HG02840 (cell line): Measurements from ENCODE around the gene MECP2.
"Not testable (repeated sequence)": the region's sequence is repeated elsewhere in the genome, so short reads cannot be mapped to it uniquely, and the experiment has no call there.

Source experiments
- ATAC-seq: cut with Tn5 transposase; IDR thresholded peaks from one replicate; pipeline ENCODE4 v1.9.1; 2021; ENCODE audit warnings: mild to moderate bottlenecking, moderate library complexity, moderate number of reproducible peaks; ENCODE audit not compliant: unreplicated experiment, low FRiP score

Gene MECP2

DNA sequence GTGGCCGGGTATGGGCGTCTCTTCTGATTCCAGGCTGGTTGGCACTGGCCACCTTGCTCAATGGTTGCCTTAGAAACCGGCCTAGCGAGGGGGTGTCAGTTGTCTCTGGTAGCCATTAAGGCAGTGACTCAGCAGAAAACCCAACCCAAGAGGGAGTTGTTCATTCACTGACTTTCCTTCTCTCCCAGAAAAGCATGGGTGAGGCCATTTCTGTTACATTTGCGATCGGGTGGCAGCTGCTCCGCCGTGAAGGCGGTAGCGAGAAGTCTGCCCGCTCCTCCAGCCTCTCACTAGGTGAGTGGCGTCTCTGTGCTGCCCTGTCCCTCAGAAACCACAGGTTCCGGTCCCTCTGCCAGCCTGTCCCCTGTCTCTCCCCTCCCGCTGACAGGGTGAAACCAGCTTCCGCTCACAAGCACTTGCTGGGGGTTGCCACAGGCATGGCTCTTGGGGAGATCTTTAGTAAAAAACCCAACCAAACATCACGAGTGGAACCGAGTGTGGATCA is 95.2 kb downstream of the MECP2 start:
- ATAC-seq: no peak

DNA sequence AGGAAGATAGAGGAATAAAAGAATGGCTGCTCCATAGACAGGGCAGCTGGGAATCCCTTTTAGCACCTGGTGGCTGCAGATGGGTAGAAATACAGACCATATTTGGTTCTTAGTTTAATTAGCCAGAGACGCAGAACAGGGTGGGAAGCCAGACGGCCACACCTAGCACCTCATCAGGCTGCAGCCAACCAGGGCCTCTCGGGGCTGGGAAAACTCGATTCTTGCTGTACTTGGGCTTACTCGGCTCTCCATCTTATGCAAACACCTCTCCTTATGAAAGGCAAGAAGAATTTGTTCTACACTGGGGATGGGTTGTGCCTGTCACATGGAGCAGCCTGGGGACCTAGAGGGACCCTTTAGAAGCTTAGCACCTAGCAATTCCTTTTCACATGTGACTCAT is 97.5 kb downstream of the MECP2 start:
- ATAC-seq: no peak

DNA sequence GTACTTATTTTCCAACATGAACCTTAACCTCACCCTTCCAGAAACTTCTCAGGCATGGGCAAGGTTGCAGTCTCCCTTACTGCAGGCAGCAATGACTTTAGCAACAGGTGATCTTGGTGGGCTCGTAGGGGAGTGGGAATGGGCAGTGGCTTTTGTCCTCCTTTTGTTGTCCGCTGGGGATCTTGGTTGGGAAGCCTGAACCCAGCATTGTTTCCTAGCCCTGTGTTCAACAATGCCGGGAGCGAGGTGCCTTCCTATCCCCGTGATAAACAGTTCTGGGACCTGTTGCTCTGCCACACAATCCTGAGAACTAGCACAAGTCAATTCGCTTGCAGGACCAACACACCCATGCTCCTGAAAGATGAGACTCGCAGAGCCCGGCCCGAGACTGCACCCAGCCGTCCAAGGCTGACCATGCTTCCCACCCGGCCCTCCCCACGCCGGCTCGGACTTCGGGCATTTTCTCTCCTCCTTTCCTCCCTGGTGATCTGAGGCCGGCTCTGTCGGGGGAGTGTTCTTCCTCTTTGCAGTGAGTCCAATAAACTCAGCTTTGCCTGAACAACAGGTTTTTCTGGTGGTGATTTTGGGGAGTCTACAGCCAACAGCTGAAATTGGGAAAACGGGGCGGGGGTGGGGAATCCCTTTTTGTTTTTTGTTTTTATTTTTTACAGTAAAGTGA is 98.0 kb downstream of the MECP2 start:
- no peak for ATAC-seq

DNA sequence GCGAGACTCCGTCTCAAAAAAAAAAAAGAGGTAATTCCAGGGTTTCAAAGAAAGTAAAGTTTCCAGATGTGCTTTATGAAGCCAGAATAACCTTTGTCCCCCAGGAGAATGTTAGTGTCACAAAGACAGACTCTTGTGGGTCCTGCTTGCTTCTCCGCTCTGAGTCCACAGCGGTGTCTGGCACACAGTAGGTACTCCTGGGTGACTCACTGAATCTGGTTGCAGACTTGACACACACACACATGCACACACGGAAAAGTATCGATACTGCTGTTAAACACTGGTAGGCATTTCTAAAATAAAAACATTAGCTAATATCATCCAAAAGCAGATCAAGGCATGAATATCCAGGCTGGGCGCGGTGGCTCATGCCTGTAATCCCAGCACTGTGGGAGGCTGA is 102.0 kb downstream of the MECP2 start:
- ATAC-seq: no peak

DNA sequence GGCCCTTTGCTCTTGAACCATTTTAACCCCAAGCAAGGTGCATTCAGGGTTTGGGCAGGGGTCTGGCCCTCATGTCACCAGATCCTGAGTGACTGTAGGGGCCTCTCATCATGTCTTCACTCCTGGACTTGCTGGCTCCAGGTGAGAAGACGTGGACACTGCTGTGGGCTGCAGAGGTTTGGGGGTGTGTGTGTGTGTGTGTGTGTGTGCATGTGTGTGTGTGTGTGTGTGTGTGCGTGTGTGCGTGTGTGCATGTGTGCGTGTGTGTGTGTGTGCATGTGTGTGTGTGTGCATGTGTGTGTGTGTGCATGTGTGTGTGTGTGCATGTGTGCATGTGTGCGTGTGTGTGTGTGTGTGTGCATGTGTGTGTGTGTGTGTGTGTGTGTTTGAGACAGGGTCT is 103.1 kb downstream of the MECP2 start:
- ATAC-seq: not testable (repeated sequence)

DNA sequence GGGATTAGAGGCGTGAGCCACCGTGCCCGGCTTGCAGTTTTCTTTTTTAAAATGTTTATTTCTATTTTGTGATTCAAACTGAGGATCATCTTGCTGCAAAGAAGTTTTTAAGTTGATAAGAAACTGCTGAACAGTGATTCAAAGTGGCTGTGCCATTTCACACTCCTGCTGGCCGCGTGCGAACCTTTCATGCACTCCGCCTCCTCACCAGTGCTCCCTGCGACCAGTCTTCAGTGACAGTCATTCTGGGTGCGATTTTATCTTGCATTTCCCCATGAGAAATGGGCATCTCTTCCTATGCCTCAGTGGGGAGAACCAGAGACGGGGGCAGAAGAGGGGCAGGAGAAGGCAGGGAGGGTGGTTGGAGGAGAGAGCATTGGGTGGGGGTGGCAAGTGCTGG is 103.5 kb downstream of the MECP2 start:
- no peak for ATAC-seq

DNA sequence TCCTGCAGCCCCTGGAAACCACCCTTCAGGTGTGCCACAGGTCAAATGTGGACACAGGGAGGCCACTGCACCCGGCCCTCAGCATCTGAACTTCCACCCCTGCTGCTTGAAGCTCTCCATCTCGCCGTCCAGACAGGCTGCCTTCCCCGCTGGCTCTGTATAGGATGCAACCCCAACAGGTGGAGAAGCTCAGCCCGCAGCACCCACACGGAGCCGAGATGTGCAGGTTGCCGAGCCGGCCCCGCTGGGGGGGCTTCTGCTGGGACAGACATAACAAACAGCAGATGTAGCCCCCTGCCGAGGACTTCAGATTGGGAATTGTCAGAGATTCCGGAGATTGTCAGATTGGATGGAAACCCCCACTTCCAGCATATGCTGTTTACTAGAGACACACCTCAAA is 104.4 kb downstream of the MECP2 start:
- no peak for ATAC-seq

DNA sequence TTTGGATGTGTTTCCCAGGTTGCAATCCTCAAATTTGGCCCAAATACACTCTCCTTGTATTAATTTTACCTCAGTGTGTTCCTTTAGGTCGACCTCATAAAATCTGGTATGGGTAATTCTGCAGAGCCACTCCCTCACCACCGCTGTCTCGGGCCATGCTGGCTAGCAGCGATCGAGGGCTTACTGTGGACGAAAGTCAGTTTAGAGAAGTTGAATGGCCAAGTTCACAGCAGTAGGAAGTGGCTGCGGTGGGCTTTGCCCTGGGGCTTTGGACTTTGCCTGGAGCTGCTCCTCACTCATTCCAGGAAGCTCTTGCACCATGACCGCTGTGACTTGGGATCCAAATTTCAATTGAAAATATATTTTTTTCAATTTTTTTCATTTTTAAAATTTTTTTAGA is 105.3 kb downstream of the MECP2 start:
- ATAC-seq: no peak

DNA sequence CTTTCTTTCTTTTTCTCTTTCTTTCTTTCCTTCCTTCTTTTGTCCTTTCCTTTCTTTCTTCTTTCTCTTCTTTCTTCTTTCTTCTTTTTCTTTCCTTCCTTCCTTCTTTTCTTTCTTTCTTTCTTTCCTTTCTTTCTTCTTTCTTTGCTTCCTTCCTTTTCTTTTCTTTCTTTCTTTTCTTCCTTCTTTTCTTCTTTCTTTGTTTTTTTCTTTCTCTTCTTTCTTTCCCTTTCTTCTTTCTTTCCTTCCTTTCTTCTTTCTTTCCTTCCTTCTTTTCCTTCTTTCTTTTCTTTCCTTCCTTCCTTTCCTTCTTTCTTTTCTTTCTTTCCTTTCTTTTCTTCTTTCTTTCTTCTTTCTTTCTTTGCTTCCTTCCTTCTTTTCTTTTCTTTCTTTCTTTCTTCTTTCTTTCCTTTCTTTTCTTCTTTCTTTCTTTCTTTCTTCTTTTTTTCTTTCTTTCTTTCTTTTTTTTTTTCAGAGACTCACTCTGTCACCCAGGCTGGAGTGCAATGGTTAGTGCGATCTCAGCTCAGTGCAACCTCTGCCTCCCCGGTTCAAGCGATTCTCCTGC is 106.4 kb downstream of the MECP2 start:
- ATAC-seq: no peak

DNA sequence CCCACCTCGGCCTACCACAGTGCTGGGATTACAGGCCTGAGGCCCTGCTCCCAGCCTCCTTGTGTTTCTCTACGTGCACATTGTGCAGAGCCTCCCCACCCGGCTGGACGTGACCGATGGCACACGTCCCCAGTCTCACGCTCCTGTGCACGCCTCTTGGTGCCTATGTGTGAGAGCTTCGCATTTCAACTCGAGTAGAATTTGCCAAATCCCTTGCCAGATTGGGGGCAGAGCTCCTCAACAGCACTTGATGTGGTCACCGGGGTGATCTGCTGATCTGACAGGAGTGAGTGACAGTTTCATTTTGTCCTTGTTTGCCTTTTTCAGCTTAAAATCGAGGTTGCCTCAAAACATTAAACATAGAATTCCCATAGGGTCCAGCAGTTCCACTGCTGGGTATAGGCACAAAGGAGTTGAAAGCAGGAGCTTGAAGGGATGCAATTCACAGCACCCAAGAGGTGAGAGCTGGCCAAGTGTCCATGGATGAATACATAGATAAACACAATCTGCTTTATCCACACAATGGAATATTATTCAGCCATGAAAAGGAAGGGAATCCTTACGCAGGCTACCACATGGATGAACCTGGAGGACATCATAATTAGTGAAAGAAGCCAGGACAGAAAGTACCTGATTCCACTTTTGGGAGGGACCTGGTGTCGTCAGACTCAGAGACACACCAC is 107.4 kb downstream of the MECP2 start:
- no peak for ATAC-seq

DNA sequence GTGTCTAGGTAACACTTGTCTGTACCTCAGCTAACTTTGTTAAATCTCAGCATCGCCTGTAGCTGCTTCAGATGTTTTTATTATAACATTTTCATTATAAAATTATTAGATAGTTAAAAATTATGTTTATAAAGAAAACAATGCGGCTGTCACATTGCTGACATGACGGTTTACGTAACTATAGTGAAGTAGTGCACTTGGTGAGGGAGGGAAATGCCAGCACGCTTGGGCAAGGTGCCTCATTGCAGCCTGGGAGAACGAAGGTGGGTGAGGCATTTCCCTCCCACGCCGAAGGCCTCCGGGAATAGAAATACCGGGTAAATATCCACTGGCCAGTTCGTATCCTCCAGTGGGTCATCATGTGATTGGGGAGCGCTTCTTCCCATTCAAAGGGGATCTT is 109.0 kb downstream of the MECP2 start:
- no peak for ATAC-seq

DNA sequence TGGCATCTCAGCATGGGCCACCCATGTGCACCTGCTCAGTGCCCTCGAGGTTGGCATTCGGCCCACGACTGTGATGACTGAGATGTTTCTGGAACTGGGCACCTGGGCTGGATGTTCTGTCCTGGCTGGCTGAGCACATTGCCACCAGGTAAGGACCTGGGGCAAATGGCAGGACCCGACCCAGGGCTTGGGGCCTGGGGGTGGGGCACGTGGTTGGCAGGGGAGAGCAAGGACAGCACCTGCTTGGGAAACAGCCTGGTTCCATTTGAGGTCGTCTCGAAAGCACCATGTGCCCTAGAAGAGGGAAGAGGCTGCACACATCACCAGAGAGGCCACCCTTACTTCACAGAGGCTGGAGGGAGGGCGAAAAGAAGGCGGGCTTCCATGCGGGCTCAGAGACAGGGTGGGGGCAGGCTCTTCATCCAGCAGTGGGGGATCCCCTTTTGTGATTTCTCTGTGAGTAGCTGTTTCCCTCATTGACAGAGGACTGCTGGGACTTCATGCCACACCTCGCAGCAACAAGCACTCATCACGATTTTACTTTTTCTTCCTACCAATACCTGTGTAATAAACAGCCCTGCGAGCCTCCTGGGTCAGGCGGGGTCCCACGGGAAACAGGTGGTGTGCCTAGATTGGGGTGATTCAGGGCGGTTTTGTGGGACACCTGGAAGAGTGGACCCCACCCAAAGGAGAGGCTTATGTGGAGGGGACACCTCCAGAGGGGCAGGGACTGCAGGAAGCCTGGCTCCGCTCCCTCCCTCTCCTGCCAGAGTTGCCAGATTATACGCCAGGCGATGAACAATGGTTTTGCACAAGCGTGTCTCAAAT is 113.0 kb downstream of the MECP2 start:
- no peak for ATAC-seq

DNA sequence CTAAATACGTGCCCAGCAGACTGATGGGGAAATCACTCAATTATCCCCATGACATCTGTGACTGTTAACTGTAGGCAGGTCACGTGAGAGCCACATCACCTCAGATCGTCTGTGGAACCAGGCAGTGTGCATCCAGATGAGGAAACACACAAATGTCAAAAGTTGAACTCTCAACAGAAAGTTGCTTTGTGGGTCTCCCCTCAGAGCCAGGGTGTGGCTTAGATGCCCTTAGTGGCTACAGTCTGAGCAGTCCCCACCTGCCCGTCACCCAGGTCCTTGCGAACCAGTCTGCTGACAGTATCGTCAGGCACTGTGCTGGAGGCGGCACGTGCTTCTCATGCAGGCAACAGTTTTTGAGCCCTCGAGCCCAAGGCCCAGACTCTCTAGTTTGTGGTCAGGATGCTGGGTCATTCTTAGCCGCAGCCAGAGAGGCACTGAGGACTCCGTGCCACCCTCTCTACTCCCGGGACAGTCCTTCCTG is 114.2 kb downstream of the MECP2 start:
- ATAC-seq: no peak

DNA sequence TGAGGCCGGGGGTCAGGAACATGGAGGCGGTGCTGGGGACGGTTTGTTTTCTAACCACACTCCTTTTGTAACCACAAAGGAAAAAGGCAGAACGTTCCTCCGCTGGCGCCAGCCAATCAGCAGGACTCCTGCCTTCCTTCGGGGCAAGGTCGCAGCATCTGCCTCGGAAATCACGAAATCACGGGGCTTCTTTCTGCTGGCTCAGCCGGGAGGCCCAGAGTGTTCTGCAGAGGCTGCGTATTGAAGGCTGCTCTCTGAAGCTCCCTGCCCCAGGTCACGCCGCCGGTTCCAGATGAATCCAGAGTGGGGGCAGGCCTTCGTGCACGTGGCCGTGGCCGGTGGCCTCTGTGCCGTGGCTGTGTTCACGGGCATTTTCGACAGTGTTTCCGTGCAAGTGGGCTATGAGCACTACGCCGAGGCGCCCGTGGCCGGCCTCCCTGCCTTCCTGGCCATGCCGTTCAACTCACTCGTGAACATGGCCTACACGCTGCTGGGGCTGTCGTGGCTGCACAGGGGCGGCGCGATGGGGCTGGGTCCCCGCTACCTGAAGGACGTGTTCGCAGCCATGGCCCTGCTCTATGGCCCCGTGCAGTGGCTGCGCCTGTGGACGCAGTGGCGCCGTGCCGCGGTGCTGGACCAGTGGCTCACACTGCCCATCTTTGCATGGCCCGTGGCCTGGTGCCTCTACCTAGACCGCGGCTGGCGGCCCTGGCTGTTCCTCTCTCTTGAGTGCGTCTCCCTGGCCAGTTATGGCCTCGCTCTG is 115.6 kb downstream of the MECP2 start:
- no peak for ATAC-seq

DNA sequence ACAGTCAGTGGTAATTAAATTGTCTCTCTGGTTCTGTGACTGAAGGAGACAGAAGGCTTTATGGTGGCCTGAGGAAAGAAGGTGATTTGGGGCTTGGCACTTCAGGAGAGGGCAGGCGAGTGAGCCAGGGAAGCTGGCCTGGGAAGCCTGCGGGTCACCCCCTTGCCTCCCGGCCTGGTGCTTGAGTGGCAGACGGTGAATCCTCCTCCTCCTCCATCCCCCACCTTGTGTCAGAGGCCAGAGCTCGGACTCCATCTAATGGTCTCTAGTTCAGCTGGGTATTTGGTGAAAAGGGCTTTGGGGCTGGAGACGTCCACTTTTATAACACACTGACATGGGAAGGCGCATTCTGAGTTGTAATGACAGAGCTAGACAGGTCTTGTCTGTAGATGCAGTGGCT is 116.3 kb downstream of the MECP2 start:
- ATAC-seq: no peak

DNA sequence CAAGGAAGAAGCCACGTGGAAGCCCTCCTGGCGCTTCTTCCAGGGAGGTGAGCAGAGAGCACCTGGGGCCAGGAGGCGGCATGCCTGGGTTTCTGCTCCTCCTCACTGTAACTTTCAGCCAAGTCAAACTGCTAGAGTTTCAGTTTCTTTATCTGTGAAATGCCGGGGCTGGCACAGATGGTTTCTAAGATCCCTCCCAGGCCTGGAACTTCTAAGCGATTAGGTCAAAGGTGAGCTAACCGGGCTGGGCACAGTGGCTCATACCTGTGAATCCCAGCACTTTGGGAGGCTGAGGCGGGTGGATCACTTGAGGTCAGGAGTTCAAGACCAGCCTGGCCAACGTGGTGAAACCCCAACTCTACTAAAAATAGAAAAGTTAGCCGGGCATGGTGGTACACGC is 117.1 kb downstream of the MECP2 start:
- ATAC-seq: not testable (repeated sequence)

DNA sequence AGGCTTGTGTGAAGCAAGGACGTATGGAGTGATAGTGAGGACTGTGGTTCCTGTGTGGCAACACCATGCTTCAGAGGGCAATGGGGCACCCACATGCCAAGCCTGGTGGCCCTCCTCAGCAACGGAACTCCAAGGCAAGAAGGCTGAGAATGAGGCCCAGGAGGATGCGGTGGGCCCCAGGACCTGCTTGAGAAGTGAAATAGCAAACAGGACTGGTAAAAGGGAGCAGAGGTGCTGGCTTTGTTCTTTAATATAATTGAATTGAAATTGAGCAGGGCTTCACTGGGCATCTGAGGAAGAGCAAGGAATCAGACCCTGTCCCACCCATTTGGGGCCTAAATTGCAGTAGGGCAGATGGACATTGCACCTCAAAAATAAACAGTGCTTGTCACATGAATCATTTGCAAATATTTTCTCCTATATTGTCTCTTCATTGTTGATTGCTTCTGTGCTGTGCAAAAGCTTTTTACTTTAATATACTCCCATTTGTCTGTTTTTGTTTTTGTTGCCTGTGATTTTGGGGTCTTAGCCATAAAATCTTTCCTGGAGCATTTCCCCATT is 122.7 kb downstream of the MECP2 start:
- no peak for ATAC-seq

DNA sequence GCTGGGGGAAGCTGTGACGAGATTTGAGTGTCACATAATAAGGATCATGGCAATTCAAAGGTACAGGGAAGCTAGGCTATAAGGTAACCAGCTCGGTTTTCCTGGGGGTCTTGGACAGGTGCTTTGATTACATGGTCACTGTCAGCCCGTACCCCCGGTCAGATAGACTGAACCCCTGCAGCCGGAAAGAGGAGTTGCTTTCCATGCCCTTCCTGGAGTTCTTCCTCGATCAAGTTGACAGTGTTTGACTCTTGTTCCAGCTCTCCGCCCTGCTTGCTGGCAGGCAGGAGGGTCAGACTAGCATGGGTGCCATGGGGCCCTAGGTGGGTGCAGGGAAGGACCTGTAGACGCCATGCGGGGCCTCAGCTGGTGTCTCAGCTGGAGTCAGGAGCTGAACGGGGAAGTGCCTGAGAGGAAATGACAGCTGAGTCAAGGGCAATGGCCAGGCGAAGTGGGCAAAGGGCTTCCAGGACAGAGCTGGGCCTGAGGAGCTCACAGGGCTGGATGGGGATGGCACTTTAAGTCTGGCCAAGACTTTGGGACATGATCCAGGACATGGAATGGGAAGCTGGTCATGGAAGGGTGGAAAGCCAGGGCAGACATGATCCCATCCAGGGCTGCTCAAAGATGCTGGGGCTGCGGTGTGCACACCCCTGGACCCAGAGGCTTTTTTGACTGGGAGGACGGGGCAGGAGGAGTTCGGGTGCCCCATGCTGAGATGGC is 123.4 kb downstream of the MECP2 start:
- ATAC-seq: no peak
